HG02642 (cell line): Measurements from ENCODE around the gene ZNF692.
A peak's percentile ranks its signal among the peaks of the same experiment; 100 is the strongest.
"Not testable (repeated sequence)": the region's sequence is repeated elsewhere in the genome, so short reads cannot be mapped to it uniquely, and the experiment has no call there.

Source experiments
- ATAC-seq: cut with Tn5 transposase; IDR thresholded peaks from one replicate; pipeline ENCODE4 v1.9.1; 2021; ENCODE audit warnings: mild to moderate bottlenecking; ENCODE audit not compliant: unreplicated experiment, poor library complexity

Gene ZNF692

DNA sequence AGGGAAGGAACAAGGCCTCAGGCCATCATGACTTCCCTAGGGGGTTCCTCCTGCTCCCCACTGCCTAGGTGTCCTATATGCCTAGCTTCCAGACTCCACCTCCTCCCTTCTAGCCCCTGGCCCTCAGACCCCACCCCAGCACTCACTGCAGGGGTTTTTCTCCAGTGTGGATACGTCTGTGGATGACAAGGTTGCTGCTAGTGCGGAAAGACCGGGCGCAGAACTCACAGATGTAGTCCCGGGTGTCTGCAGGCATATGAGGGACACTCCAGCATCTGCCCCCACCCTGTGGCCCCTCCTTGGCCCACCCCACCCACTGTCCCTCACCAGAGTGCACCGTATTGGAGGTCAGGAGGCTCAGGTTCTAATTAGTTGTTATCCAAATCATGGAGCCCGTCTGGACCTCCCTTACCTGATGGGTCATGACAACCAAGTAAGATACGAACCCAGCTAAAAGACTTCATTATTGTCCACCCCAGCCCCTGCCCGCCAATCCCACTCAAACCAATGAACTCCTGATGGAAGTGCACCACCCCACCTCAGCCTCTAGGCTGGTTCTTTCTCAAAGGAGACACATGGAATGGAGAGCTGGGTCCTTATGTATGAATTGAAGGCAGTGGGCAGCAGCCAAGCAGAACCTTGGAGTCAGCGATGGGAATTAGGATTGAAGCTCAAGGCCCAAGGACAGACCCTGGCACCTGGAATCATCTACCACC, 8.2 kb downstream of the ZNF692 start:
- no peak for ATAC-seq

DNA sequence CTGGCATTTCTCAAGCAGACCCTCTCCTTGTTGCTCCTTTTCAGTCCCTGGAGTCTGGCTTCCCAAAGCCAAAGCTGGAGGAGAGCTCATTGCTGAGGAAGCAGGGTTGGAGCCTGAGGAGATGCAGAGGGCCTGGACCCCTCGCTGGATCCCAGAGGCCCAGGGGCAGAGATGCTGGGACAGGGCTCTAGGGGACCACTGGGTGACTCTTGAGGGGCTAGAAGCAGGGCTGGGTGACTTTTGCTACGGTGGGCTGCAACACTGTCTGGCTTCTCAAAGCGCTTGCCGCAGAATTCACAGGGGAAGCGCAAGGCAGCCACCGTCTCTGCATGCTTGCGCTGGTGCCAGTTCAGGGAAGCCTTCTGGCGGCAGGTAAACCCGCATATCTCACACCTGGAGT, 8.8 kb downstream of the ZNF692 start:
- ATAC-seq, result no peak

DNA sequence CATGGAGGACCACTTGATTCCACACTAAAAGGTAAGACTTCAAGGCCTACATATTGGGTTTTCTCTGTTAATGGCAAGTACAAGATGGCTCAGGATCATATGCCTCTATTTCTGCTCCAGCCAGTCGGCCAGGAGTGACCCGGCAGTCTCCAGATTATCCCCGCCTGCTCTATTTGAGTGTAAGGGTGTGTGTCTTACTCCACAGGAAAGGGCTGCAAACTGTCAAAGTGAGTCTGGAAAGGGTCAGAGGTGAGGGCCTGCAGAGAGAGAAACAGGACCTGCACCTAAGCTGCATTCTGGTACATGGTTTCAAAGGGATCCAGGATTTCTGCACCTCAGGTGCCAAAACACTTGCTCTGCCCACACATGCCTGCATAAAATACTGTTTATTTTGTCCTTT, 9.2 kb downstream of the ZNF692 start:
- no peak for ATAC-seq

DNA sequence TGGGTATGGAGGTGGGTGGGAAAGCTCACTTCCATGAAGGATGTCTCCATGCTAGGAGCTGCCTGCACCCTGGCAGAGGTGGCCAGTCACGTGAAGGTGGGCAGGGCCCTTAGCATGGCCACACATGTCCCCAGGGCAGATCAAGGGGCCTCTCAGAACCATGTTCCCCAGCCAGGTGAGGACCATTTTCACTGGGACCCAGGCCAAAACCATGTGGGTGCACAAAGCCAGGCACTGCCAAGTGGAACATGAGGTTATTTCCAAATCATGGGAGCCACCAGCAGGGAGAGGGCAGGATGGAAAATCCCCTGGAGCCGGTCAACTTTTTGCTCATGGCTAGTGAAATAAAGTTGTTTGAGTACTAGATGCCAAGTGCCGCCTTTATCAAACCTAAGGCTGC, 9.7 kb downstream of the ZNF692 start:
- ATAC-seq, result no peak

DNA sequence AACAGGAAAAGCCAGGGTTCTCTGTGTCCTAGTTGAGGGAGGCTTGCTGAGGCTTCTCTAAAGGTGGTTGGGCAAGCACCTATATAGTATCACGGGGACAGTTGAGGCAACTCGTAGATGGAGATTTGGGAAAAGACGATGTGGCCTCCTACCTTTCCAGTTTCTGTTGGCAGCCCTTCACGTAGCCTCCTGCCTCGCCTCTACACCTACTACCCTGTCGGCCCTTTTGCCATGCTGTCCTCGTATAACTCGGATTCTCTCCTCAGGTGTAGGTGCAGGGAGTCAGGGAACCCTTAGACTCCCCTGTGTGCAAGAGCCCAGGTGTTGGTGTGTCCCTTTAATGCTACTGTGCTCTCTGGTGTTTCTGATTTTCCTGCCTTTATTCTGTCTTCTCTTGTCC, 10.3 kb downstream of the ZNF692 start:
- ATAC-seq, result no peak

DNA sequence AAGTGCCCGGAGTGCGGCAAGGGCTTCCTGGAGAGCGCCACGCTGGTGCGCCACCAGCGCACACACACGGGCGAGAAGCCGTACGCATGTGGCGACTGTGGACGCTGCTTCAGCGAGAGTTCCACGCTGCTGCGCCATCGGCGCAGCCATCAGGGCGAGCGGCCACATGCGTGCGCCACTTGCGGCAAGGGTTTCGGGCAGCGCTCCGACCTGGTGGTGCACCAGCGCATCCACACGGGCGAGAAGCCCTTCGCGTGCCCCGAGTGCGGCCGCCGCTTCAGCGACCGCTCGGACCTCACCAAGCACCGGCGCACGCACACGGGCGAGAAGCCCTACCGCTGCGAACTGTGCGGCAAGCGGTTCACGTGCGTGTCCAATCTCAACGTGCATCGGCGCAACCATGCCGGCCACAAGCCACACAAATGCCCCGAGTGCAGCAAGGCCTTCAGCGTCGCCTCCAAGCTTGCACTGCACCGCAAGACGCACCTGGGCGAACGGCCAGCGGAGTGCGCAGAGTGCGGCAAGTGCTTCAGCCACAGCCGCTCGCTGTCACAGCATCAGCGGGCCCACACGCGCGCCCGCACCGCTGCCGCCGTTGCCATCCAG, 10.8 kb downstream of the ZNF692 start:
- ATAC-seq, result no peak

DNA sequence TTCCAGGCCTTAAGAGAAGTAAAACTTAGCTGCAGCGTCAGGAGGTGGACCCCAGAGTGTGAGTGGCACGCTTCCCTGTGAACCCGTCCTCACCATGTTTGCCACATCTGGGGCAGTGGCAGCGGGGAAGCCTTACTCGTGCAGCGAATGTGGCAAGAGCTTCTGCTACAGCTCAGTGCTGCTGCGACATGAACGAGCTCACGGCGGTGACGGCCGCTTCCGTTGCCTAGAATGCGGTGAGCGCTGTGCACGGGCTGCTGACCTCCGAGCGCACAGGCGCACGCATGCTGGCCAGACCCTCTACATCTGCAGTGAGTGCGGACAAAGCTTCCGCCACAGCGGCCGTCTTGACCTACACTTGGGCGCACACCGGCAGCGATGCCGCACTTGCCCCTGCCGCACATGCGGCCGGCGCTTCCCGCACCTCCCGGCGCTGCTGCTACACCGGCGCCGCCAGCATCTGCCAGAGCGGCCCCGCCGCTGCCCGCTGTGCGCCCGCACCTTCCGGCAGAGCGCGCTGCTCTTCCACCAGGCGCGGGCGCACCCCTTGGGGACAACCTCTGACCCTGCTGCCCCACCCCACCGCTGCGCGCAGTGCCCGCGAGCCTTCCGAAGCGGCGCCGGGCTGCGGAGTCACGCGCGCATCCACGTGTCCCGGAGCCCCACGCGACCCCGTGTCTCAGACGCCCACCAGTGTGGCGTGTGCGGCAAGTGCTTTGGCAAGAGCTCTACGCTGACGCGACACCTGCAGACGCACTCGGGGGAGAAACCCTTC, 11.5 kb downstream of the ZNF692 start:
- ATAC-seq, result no peak

DNA sequence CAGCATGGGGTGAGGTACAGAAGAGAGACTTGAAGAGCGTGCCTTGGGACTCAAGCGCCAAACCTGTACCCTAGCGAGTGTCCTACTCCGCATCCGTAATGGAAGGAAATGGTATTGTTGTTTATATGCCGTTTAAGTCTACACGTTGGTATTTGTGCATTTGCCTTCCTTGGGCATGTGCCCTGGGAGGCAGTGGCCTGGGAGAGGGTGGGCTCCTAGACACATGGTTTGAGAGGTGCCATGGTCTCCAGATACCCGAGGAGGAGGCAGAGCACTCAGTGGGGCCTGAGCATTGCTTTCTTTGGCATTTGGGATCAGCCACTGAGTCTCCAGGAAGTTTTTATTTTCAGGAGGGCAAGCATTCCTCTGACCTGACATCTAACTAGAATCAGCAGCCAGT, 14.4 kb downstream of the ZNF692 start:
- no peak for ATAC-seq

DNA sequence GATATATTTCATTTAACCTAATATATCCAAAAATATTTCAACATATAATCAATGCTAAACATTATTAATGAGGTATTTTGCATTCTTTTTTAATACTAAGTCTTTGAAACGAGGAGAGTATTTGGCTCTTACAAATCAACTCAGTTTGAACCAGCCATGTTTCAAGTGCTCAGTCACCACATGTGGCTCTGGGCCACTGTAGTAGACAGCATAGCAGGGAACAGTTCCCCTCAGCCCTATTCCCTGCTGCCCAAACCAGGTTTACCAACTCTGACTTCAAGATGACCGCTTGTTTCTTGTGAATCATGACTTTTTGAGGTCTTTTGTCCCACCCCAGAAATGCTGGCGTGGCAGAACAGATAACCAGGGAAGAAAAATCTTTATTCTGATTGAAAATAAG, 15.2 kb downstream of the ZNF692 start:
- no peak for ATAC-seq

DNA sequence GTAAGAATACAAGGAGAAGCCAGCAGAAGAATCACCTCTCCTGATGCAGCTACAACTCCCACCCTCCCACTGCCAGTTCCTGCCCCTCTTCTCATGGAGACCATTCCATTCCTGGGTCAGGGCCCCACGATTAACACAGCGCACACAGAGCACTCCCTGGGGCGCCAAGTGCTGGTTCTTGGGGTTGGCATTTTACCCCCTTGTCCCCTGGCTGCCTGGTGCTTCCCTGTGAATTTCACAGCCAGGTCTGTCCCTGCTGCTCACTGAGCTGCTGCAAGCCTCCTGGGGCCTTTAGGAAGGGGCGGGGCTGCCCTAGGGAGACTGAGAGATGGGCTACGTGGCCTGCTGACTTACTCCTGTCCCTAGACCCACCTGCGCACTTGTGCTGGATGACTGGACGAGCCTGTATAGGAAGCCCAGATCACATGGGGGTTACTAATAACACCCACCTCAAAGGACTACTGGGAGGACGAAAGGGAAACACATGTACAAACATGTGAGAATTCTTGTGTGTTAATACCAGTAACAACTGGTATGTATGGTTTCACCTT, 16.0 kb downstream of the ZNF692 start:
- ATAC-seq, result no peak

DNA sequence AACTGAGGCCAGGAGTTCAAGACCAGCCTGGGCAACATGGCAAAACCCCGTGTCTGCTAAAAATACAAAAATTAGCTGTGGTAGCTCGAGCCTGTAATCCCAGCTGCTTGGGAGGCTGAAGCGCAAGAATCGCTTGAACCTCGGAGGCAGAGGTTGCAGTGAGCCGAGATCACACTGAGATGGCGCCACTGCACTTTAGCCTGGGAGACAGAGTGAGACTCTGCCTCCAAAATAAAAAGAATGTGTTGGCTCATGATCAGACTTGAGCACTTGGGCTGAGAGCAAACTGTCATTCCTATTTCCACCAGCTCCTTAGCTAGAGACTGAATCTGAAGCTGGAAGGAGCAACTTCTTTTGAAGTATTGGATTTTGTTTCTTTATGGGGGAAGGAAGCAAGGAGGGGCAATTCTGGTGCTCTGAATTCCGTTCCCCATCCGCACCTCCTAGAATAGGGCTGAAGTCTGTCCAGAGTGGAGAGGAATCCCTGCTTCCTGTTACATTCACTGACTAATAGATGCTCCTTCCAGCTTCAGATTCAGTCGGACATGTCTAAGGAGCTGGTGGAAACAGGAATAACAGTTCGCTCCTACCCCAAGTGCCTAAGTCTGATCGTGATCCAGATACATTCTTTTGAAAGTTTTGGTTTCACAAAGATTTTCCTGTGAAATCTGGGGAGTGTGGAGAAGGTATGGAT, 17.0 kb downstream of the ZNF692 start:
- no peak for ATAC-seq

DNA sequence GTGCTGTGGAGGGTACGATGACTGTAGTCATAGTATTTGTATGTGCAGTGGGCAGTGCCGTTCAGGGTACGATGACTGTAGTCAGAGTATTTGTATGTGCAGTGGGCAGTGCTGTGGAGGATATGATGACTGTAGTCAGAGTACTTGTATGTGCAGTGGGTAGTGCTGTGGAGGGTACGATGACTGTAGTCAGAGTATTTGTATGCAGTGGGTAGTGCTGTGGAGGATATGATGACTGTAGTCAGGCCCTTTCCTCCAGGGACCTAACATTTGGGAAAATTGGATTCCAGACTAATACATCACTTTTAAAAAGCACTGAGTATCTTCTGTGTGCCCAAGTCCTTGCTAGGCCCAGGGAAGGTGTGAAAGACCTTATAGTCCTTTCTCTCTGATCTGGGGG, 17.9 kb downstream of the ZNF692 start:
- ATAC-seq, result no peak

DNA sequence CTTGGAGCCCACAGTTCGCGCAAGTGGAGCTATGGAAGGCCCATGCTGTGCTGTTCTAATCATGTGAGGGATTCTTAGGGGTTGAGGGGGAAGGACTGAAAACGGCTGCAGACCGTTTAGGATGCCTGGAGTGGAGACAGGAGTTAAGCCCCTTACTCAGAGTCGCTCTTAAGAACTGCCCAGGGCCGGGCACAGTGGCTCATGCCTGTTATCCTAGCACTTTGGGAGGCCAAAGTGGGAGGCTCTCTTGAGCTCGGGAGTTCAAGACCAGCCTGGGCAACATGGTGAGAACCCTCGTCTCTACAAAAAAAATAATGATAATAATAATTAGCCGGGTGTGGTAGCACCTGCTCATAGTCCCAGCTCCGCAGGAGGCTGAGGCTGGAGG, 19.7 kb downstream of the ZNF692 start:
- ATAC-seq, result no peak

DNA sequence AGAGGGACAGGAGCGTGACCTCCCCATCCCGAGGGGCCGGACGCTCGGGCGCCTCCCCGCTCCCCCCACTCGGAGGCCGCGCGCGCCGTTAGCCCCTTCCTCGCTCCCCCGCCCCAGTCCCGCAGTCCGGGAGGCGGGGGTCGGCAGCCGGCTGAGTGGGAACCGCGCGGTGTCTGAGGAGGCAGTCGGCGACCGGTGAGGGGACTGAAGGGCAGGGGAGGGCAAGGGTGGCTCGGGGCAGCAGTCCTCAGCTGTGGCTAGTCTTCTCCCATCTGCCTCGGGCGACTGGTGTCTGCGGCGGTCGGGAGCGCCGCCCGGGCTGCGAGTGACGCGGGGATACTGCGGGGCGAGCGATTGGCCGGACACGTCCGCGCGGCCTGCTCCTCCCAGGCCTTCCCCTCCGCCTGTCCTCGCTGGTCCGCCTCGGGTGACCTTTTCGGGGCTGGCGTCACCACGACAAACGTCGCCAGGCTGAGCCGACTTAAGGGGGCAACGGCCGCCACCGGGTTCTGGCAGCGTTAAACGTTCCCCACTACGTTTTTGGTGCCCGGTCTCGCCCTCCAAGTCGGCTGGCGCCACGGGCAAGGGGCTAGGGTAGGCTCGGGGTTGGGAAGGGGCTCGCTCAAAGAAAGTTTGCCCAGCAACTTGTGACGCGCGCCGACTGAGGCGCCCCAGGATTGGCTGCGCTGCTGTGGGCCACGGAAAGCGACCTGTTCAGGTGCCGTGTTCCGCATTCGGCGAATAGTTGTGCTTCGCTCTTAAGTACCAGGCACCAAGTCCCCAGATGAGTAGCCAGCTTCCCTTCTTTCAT, 20.3 kb downstream of the ZNF692 start:
- ATAC-seq, result peak; percentile 67

DNA sequence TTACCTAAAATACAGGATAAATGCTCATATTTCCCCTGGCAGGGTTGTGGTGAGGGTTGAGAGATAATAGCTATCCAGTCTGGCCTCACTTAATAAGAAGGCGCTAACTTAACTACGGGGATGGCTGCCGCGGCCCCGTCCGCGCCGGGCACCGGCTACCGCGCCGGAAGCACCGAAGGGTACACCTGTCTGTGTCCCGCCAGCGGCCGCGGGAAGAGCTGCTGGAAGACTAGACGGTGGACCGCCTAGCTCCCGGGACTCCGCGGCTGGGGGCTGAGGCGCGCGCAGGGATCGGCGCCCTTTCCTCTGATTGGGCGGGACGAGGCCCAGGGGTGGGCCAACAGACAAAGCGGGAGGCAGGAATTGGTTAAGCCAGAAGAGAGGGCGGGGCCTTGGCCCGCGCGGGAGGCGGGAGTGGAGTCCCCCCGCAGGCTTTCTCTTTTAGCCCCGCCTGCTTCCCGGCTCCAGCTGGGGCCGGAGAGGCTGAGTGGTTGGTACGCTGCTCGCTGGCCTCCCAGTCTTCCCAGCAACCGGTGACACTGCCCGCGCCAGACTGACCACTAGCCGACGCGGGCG, 21.0 kb downstream of the ZNF692 start, which contains the start of gene ZNF672:
Gene ZNF672, plus strand, starts transcription at position 444 of the 576 bp plus-strand sequence. CDS start 9,051 bp downstream, outside the sequence.
- ATAC-seq, result peak; percentile 87

DNA sequence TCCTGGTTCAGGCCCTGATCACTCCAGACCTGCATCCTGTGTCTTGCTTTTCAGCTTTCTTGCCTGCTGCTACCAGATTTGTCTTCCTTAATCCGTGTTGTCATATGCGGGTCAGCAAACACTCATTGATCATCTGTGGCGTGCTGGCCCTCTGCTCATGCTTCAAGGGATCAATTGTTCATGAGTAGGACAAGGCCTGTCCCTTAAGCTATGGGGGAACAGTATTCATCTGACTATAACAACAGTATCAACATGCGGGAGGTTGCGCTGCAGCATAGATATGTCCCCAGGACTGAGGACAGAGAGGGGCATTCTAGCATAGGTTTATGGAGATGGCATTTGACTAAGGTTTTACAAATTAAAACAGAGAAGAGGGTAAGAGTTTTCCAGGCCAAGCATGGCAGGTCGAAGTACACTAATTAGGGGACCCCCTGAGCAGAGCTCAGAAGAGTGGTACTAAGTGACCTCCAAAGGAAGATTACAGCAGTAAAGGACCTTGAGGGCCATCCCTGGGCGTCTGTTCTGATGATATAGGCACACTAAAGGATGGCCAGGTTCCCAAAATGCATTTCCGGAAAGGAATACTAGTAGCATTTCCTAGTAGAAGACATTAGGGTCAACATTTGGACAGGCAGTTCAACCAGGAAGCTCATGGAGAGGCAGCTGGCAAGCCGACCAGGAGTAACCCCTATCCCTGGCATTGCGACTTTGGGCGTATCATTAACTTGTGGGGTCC, 21.7 kb downstream of the ZNF692 start:
- ATAC-seq, result no peak

DNA sequence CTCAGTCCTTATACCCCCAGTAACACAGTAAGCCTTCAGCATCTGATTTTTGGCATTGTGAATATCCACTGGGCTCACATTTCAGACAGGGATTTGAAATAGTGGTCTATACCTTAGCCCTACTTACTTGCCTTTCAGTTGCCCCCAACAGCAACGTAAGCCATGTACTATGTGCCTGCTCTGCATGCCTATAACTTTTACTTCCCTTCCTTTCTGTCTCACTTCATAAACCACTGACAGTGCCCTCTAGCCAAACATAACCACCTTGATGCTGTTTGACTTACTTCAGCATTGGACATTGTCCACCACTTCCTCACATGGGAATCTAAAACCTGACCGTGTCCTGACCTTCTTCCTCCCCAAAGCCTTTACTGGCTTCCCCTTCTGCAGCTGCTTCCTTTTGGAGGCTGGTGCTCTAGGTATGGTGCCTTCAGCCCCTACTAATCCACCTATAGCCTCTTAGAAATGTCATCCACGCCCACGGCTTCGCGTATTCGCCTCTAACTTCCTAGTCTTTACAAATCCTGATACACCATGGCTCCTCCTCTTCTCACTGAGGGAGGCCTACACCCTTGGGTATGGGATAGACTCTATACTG, 24.4 kb downstream of the ZNF692 start:
- ATAC-seq, result no peak

DNA sequence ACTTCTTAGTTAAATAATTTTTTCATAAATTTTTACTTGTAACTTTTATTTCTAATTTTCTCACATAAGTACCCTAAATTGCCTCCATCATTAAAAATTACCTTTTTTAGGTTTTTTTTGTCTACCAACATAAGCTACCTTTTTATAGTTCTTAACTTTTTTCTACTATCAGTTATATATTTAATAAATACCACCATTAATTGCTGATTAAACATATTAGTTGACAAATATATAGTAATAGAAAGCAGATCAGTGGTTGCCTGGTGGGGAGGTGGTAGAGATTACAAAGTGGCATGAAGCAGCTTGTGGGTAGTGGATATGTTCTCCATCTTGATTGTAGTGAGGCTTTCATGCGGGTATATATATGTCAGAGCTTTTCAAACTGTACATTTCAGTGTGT, 27.0 kb downstream of the ZNF692 start:
- no peak for ATAC-seq

DNA sequence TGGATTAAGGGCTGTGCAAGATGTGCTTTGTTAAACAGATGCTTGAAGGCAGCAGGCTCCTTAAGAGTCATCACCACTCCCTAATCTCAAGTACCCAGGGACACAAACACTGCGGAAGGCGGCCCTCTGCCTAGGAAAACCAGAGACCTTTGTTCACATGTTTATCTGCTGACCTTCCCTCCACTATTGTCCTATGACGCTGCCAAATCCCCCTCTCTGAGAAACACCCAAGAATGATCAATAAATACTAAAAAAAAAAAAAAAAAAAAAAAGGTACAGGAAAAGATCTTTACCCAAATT, 28.2 kb downstream of the ZNF692 start:
- ATAC-seq, result not testable (repeated sequence)
